ENCODE data around the gene CXXC1. TPM values are rescaled to one million over a fixed set of nuclear protein-coding genes. Genes with fewer than 3 reads are reported as not detected.
A peak's percentile ranks its signal among the peaks of the same experiment; 100 is the strongest.

Gene CXXC1
- total RNA-seq, 1 donor from 2014 or later: 60.2 TPM

DNA sequence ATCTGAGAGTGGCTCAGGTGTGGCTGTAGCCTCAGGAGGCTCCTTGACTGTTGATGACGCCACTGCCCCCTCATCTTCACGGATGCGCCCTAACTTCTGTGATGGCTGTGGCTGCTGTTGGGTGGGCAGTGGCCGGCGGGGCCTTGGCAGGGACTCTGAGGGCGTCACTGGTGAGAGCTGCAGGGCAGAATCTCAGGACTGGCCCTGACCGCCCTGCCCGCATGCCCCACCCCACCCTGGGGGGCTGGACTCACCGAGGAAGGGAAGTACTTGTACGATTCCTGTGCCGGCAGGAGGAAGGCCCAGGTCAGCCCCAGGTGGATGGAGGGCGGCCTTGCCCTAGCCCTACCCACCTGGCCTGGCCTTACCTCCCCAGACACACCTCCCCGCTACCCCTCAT, 2.4 kb downstream of the CXXC1 start:
- DNase-seq: no peak
- Histone ChIP-seq H3K27ac (no peak overlapping the region), H3K4me3 (no peak overlapping the region), H3K9me3 (no peaks in the 10 kb centered on the region), H3K4me1 (peaks cover 32% of the 10 kb centered on the region), H3K36me3 (peaks cover 41% of the 10 kb centered on the region), H3K27me3 (ENCODE audit: low read depth) (no peaks in the 10 kb centered on the region)
- TF ChIP-seq, protein P1, sequence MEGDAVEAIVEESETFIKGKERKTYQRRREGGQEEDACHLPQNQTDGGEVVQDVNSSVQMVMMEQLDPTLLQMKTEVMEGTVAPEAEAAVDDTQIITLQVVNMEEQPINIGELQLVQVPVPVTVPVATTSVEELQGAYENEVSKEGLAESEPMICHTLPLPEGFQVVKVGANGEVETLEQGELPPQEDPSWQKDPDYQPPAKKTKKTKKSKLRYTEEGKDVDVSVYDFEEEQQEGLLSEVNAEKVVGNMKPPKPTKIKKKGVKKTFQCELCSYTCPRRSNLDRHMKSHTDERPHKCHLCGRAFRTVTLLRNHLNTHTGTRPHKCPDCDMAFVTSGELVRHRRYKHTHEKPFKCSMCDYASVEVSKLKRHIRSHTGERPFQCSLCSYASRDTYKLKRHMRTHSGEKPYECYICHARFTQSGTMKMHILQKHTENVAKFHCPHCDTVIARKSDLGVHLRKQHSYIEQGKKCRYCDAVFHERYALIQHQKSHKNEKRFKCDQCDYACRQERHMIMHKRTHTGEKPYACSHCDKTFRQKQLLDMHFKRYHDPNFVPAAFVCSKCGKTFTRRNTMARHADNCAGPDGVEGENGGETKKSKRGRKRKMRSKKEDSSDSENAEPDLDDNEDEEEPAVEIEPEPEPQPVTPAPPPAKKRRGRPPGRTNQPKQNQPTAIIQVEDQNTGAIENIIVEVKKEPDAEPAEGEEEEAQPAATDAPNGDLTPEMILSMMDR (IDR thresholded peaks at IDR 0.05): no peak
- intact Hi-C loops (cut with DNase I): no loop called here
- ATAC-seq: no peak

DNA sequence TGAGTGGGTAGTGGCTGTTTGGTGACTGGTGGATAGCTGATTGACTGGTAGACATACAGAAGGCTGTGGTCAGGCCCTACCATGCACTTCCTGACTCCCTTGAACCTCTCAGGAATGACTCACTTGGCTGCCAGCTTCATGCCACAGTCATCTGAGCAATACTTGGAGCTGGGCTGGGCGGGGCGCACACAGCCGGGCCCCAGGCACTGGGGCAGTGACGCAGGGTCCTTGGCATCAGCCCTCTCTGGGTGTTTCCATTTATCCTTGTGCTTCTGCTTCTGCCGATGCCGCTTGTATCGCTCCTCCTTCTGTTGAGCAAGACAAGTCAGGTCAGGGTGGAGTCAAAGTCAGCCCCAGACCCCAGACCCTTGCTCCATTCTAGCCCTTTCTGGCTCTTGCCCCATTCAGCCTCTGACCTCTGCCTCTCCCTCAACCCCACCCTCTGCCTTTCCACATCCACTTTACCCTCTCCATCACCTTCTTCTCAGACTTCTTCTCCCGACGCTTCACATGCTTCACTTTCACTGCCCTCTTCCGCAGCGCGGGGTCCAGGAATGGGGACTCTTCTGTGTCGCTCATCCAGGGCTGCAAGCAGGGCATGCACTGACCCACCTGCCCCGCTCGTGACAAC, 3.1 kb downstream of the CXXC1 start:
- H3K36me3 ChIP-seq: peaks cover 45% of the 10 kb centered on the region
- DNase-seq (no peak), ATAC-seq (no peak)
- H3K4me1 ChIP-seq: peaks cover 39% of the 10 kb centered on the region
- H3K27me3 ChIP-seq (ENCODE audit: low read depth): no peaks in the 10 kb centered on the region
- H3K9me3 ChIP-seq: no peaks in the 10 kb centered on the region
- TF ChIP-seq, protein P1 (IDR thresholded peaks at IDR 0.05): no peak
- H3K27ac ChIP-seq: no peak overlapping the region
- intact Hi-C loops (cut with DNase I): no loop called here
- H3K4me3 ChIP-seq: no peak overlapping the region

- TF ChIP-seq, protein P1 (IDR thresholded peaks at IDR 0.05): no peak
- Histone ChIP-seq H3K9me3 (no peaks in the 10 kb centered on the region), H3K4me1 (peaks cover 41% of the 10 kb centered on the region), H3K27ac (no peak overlapping the region), H3K4me3 (no peak overlapping the region), H3K36me3 (peaks cover 52% of the 10 kb centered on the region), H3K27me3 (ENCODE audit: low read depth) (no peaks in the 10 kb centered on the region)
- intact Hi-C loops (cut with DNase I): no loop called here
- ATAC-seq: no peak
- no peak for DNase-seq
These were observed 3.9 kb downstream of the CXXC1 start for GRCh38 chr18:50283469-50284209.

DNA sequence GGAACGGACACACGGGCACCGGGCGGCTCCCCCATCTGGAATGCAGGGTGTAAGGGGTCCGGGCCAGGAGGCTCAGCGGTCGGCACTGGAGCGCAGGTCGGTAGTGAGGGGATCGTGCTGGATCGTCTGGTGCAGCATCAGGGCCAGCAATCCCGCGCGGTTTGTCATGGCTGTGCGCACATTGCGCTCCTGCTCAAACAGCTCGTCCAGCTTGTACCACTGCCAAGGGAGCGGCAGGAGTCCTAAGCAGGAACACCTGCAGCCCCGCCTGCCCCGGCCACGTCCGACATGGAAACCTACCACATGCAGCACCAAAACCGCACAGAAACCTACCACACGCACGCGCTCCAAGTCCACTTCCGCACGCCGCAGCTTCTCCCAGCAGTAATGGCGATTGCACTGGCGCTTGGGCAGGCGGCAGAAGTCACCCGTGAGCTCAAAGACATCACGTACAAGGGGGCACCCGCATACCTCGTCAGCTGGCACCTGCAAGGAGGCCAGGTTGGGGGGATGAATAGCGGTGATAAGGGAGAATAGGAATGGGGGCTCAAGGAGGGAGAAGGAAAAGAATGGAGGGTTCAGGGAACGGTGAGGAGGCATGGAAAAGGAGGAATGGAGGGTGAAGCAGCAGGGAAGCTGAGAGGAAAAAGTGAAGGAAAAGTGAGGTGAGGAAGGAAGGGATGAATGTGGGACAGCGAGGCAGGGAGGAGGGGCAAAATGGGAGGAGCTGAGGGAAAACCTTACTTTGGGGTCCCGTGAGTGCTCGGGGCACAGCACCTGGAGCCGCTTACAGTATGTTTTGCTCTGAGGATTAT, 4.8 kb downstream of the CXXC1 start:
- Histone ChIP-seq H3K27me3 (ENCODE audit: low read depth) (no peaks in the 10 kb centered on the region), H3K4me1 (peaks cover 38% of the 10 kb centered on the region), H3K9me3 (no peaks in the 10 kb centered on the region), H3K36me3 (peaks cover 60% of the 10 kb centered on the region), H3K4me3 (no peak overlapping the region), H3K27ac (no peak overlapping the region)
- DNase-seq: no peak
- TF ChIP-seq, protein P1 (IDR thresholded peaks at IDR 0.05): no peak
- intact Hi-C loops (cut with DNase I): no loop called here
- ATAC-seq: no peak

DNA sequence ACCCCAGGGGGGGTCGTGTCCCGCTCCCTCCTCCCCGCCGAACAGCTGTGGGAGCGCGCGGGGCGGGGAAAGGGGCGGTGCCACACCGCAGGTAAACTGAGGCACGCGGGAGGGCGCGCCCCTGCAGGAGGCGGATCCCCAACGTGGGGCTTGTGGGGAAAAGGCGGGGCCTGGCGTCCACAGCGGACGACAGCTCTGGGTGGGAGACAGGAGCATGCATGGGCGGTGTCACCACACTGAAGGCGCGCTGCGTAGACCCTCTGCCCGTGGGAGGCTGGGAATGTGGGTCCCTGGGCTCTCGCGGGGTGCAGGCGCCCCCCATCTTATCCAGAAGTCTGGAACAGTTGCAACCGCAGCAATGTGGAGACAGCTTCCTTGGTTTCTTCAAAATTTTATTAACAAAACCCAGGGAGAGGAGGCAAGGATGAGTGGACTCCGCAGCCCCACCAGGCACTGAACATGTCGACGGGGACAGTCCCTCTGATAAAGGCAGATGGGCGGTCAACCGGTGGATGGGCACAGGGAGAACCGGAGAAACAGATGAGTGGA, 5.4 kb downstream of the CXXC1 start:
- Histone ChIP-seq H3K9me3 (no peaks in the 10 kb centered on the region), H3K27me3 (ENCODE audit: low read depth) (no peaks in the 10 kb centered on the region), H3K4me1 (peaks cover 38% of the 10 kb centered on the region), H3K36me3 (peaks cover 66% of the 10 kb centered on the region), H3K27ac (peak overlapping the region; percentile 89), H3K4me3 (peak overlapping the region; percentile 90)
- no peak for DNase-seq
- intact Hi-C loops (cut with DNase I): no loop called here
- TF ChIP-seq, protein P1 (IDR thresholded peaks at IDR 0.05): no peak
- peak in 1 of 2 donors; percentile 1 for ATAC-seq
